ENCODE data around the gene PLEKHF1.

DNA sequence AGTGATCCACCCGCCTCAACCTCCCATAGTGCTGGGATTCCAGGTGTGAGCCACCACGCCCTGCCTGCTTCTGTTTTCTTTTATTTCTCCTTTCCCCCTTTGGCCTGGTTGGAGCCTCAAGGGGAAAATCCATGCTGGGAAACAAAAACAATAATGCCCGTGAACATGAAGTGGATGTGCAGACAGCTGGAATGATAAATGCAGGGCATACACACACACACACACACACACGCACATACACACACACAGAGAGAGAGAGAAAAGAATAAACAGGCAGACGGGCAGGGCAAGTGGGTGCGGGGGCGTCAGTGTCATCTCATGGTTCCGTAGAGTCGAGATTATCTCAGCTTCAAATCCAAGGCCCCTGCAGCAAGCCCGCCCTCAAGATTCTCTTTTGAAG, 4.4 kb upstream of the PLEKHF1 start:
- TF ChIP-seq, protein P1, sequence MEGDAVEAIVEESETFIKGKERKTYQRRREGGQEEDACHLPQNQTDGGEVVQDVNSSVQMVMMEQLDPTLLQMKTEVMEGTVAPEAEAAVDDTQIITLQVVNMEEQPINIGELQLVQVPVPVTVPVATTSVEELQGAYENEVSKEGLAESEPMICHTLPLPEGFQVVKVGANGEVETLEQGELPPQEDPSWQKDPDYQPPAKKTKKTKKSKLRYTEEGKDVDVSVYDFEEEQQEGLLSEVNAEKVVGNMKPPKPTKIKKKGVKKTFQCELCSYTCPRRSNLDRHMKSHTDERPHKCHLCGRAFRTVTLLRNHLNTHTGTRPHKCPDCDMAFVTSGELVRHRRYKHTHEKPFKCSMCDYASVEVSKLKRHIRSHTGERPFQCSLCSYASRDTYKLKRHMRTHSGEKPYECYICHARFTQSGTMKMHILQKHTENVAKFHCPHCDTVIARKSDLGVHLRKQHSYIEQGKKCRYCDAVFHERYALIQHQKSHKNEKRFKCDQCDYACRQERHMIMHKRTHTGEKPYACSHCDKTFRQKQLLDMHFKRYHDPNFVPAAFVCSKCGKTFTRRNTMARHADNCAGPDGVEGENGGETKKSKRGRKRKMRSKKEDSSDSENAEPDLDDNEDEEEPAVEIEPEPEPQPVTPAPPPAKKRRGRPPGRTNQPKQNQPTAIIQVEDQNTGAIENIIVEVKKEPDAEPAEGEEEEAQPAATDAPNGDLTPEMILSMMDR (IDR thresholded peaks at IDR 0.05; ENCODE audit: low read length): no peak
- no peak for TF ChIP-seq EZH2phosphoT487 (IDR thresholded peaks at IDR 0.05; ENCODE audit: low read length)
- no peak for TF ChIP-seq EZH2 (optimal IDR thresholded peaks at IDR 0.05; ENCODE audit: low read depth, low read length)
